Lower lobe of right lung (tissue), 2 donors: ENCODE data around the gene GNAZ. TPM values are rescaled to one million over a fixed set of nuclear protein-coding genes. Genes with fewer than 3 reads are reported as not detected.
A peak's percentile ranks its signal among the peaks of the same experiment; 100 is the strongest.

Experiments
- ATAC-seq, 2 donors: fragments of 200-7000 bp; cut with Tn5 transposase; one replicate each; pipeline ENCODE4 v1.9.1; 2020 to 2022; ENCODE audit warnings: mild to moderate bottlenecking in 2 of 2, moderate library complexity in 2 of 2
- DNase-seq: peaks from one replicate; pipeline ENCODE4 v3.0.0-alpha.2; 2020
- H3K27ac ChIP-seq: fragments of 200-600 bp; one replicate; pipeline ENCODE4 v1.8.0; 2022
- H3K27me3 ChIP-seq: fragments of 200-600 bp; one replicate; pipeline ENCODE4 v1.8.0; 2022; ENCODE audit warnings: low read depth
- H3K36me3 ChIP-seq: fragments of 200-600 bp; one replicate; pipeline ENCODE4 v1.8.0; 2022; ENCODE audit warnings: mild to moderate bottlenecking
- H3K4me1 ChIP-seq: fragments of 200-600 bp; one replicate; pipeline ENCODE4 v1.8.0; 2022
- H3K4me3 ChIP-seq: fragments of 200-600 bp; one replicate; pipeline ENCODE4 v1.8.0; 2022; ENCODE audit warnings: mild to moderate bottlenecking
- H3K9me3 ChIP-seq: fragments of 200-600 bp; one replicate; pipeline ENCODE4 v1.8.0; 2022
- intact Hi-C: fragments of 100-400 bp; cut with DNase I; formaldehyde crosslinking; loops from one replicate; pipeline ENCODE4 v1.11.0; 2022
- total RNA-seq: library from RNA; stranded (reverse); fragmentation: NEBNext Ultra II Directional; extraction: Animal tissue kit (Norgen Biotek cat#: 25700); gene quantifications from one replicate; pipeline ENCODE4 v1.2.1, GENCODE V29; 2021
- TF ChIP-seq, protein P1 (sequence below): fragments of 200-600 bp; IDR thresholded peaks from one replicate; pipeline ENCODE4 v1.8.0; 2022; ENCODE audit warnings: antibody characterized with exemption, mild to moderate bottlenecking
- donor health status: DM: no; HTN: yes; CAD: no; lungs with severe emphysema.

GNAZ gene
- total RNA-seq, 1 donor from 2014 or later, result 2.4 TPM

DNA sequence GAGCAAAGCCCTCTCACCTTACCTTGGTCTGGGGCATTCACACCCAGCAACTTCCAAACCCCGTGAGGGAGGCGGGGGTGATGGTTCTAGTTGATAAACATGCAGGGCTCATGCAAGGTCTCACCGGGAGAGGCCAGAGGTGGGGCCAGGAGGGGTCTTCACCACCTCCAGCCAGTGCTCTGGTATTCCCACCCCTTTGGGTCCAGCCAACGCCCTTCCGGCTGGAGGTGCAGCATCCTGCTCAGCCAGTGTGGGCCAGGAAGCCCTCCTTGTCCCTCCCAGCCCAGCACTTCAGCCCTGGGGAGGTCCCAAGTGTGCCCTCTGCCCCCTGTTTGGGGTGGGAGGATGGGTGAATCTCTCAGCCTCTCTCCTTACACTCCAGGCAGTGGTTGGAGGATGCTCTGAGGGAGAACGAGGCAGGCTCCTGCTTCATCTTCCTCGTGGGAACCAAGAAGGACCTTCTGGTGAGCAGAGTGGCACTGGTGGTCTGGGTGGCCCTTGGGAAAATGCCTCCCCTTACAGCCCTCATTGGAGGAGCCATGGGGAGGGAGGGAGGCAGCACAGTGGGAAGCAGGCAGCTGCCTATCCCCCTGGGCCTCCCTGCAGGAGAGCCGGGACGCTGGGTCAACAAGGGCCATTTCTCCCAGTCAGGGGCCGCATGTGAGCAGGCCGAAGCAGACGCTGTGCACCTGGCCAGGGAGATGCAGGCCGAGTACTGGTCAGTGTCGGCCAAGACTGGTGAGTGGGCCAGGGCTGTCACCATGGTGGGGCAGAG, 88.4 kb downstream of the GNAZ start:
- TF ChIP-seq, protein P1, sequence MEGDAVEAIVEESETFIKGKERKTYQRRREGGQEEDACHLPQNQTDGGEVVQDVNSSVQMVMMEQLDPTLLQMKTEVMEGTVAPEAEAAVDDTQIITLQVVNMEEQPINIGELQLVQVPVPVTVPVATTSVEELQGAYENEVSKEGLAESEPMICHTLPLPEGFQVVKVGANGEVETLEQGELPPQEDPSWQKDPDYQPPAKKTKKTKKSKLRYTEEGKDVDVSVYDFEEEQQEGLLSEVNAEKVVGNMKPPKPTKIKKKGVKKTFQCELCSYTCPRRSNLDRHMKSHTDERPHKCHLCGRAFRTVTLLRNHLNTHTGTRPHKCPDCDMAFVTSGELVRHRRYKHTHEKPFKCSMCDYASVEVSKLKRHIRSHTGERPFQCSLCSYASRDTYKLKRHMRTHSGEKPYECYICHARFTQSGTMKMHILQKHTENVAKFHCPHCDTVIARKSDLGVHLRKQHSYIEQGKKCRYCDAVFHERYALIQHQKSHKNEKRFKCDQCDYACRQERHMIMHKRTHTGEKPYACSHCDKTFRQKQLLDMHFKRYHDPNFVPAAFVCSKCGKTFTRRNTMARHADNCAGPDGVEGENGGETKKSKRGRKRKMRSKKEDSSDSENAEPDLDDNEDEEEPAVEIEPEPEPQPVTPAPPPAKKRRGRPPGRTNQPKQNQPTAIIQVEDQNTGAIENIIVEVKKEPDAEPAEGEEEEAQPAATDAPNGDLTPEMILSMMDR, result no peak
- no peak for ATAC-seq
- Histone ChIP-seq H3K9me3 (no peaks in the 10 kb centered on the region), H3K36me3 (no peaks in the 10 kb centered on the region), H3K4me3 (no peak overlapping the region), H3K27me3 (no peaks in the 10 kb centered on the region), H3K27ac (no peak overlapping the region), H3K4me1 (peaks cover 10% of the 10 kb centered on the region)
- intact Hi-C loops, result no loop called here
- no peak for DNase-seq

DNA sequence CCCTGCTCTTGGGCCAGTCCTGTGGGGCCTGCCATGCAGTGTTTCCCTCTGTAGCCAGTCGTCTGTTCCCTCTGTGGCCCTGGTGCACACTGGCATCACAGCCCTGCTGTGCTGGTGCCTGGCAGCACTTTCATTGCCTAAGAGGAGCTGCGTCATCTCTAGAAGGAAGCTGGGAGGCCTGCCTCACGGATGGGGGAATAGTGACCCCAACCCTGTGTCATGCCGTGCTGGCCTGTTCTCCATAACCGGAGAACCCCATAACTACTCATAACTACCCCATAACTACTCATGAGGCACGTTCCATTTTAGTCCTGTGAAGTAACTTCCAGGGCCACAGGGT, 88.9 kb downstream of the GNAZ start:
- Histone ChIP-seq H3K27me3 (no peaks in the 10 kb centered on the region), H3K4me1 (peaks cover 15% of the 10 kb centered on the region), H3K4me3 (no peak overlapping the region), H3K27ac (no peak overlapping the region), H3K36me3 (no peaks in the 10 kb centered on the region), H3K9me3 (no peaks in the 10 kb centered on the region)
- intact Hi-C loops, result no loop called here
- no peak for ATAC-seq
- TF ChIP-seq, protein P1, result no peak
- DNase-seq, result no peak

- DNase-seq (no peak), ATAC-seq (no peak)
- peaks cover 15% of the 10 kb centered on the region for H3K4me1 ChIP-seq
- H3K36me3 ChIP-seq, result no peaks in the 10 kb centered on the region
- intact Hi-C loops, result no loop called here
- H3K27ac ChIP-seq, result no peak overlapping the region
- no peak overlapping the region for H3K4me3 ChIP-seq
- TF ChIP-seq, protein P1, result no peak
- no peaks in the 10 kb centered on the region for H3K9me3 ChIP-seq
- H3K27me3 ChIP-seq, result no peaks in the 10 kb centered on the region
These were observed 90.7 kb downstream of the GNAZ start for GRCh38 chr22:23161029-23161428.

- no peak overlapping the region for H3K27ac ChIP-seq
- no peaks in the 10 kb centered on the region for H3K27me3 ChIP-seq
- H3K4me3 ChIP-seq, result no peak overlapping the region
- peaks cover 15% of the 10 kb centered on the region for H3K4me1 ChIP-seq
- no peaks in the 10 kb centered on the region for H3K36me3 ChIP-seq
- no peak for DNase-seq
- intact Hi-C loops, result no loop called here
- no peak for ATAC-seq
- H3K9me3 ChIP-seq, result no peaks in the 10 kb centered on the region
- TF ChIP-seq, protein P1, result no peak
These were observed 91.3 kb downstream of the GNAZ start for GRCh38 chr22:23161574-23161973.

GRCh38 chr22:23163665-23164064, 93.3 kb downstream of the GNAZ start:
- no peaks in the 10 kb centered on the region for H3K9me3 ChIP-seq
- no peaks in the 10 kb centered on the region for H3K36me3 ChIP-seq
- H3K4me1 ChIP-seq, result peaks cover 8% of the 10 kb centered on the region
- DNase-seq (no peak), ATAC-seq (no peak)
- no peak overlapping the region for H3K4me3 ChIP-seq
- TF ChIP-seq, protein P1, result no peak
- no peaks in the 10 kb centered on the region for H3K27me3 ChIP-seq
- H3K27ac ChIP-seq, result peak overlapping the region; percentile 18
- intact Hi-C loops, result no loop called here
